Activated CD4-positive, alpha-beta memory T cell treated with anti-CD3 and anti-CD28 coated beads, Interleukin-2, amount 10 ng/mL, durations not matched to agents 7 days and 5 days (primary cell): ENCODE data around the gene ANXA6. TPM values are rescaled to one million over a fixed set of nuclear protein-coding genes. Genes with fewer than 3 reads are reported as not detected.

Source experiments
- CTCF ChIA-PET: fragments of 350-600 bp; sonication (Branson Sonifier 250); formaldehyde crosslinking; loops from one replicate; lab custom pipeline; 2021; ENCODE audit warnings: antibody characterized with exemption, inconsistent platforms; lab: Charles Lee
- POLR2A ChIA-PET: fragments of 350-600 bp; sonication (Branson Sonifier 250); formaldehyde crosslinking; loops from one replicate; lab custom pipeline; 2021; ENCODE audit warnings: antibody characterized with exemption; lab: Charles Lee
- DNase-seq: peaks from one replicate; pipeline ENCODE4 v3.0.0-alpha.2; 2020
- H3K27ac Mint-ChIP-seq: one replicate; pipeline ENCODE4 v1.8.0; 2021; ENCODE audit warnings: mild to moderate bottlenecking, mixed read lengths
- H3K27me3 Mint-ChIP-seq: one replicate; pipeline ENCODE4 v1.8.0; 2021; ENCODE audit warnings: mixed read lengths
- H3K36me3 Mint-ChIP-seq: one replicate; pipeline ENCODE4 v1.8.0; 2021; ENCODE audit warnings: low read depth, mixed read lengths
- H3K4me1 Mint-ChIP-seq: one replicate; pipeline ENCODE4 v1.8.0; 2021; ENCODE audit warnings: mixed read lengths
- H3K4me3 Mint-ChIP-seq: one replicate; pipeline ENCODE4 v1.8.0; 2021; ENCODE audit warnings: mild to moderate bottlenecking, mixed read lengths
- H3K9me3 Mint-ChIP-seq: one replicate; pipeline ENCODE4 v1.8.0; 2021; ENCODE audit warnings: mixed read lengths
- total RNA-seq, 2 experiments: library from RNA; stranded (reverse); gene quantifications; one replicate each; pipeline ENCODE4 v1.2.3, GENCODE V29; 2021

The ANXA6 gene
- total RNA-seq, 2 experiments from 2014 or later = 603 to 606 TPM

DNA sequence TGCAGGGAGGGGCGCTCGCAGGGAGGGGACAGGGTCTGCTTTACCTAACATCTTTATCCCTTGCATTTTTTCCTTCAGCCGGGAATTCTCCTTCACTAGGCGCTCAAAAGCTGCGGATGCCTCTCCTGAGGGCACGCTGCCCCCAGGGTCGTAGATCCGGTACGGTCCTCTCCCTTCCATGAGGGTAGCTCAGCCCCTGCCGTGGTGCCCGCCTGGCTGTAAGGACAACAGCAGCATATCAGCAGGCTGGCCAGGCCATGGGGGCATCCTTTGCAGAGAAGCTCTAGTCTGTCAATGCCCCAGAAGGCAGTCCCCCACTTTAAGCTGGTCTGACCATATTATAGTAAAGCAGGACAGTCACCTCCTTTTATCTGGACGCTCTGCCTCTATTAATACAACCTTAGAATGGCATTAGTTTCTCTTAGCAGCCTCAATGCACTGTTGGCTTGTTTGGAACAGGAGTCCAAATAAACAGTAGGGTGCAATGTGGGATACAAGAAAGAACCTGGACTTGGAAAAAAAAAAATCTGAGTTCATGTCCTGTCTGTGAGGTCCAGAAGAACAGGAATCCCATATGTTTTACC, 92.6 kb downstream of the ANXA6 start:
- no peaks in the 10 kb centered on the region for H3K27me3 Mint-ChIP-seq
- H3K36me3 Mint-ChIP-seq = peaks cover 71% of the 10 kb centered on the region
- no peak overlapping the region for H3K4me3 Mint-ChIP-seq
- CTCF ChIA-PET = interaction anchor here (1.1 to 1.2 kb wide), 2 partner anchors 13 to 61 kb away, joined by 4 to 6 read pairs; no protein-coding TSS in a partner anchor
- H3K4me1 Mint-ChIP-seq = peaks cover 70% of the 10 kb centered on the region
- POLR2A ChIA-PET = interaction anchor here (2.3 kb wide), 1 partner anchor 13 kb away, joined by 10 read pairs; no protein-coding TSS in a partner anchor
- no peak overlapping the region for H3K27ac Mint-ChIP-seq
- no peaks in the 10 kb centered on the region for H3K9me3 Mint-ChIP-seq
- DNase-seq = no peak

DNA sequence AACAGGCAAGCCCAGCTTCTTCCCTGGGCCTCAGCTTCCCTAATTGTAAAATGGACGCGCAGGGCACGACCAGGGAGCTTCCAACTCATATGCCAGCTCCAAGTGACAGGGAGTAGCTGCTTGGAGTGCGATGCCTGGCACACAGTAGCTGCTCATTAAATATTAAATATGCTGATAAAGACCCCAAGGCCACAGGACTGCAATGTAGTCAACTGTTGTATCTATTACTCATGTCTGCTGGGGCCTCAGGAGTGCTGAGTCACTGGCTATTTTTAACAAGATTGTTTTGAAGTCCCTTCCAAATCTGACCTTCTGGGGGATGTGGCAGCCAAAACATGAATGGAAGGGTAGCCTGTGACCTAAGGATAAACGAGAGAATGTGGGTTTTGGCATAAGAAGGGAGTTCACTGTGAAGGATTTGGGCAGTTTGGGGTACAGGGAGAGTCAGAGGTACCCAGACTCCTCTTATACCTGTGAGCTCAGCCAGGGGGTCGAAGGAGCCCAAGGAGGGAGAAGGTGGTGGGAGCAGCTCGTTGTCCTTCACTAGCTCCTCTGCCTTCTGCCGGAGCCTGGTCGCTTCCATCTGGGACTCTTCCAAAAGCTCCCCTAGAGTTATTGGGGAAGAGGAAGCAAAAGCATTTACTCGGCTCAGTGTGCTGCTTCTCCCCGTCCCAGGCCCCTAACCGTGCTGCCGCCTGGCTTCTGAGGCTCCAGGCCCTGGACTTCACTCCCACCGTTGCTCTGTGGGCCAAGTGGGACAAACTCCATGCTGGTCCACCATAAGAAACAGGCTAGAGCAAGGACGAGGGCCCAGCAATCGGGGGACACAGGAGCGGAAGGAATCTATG, 94.2 kb downstream of the ANXA6 start:
- H3K4me3 Mint-ChIP-seq = no peak overlapping the region
- no peaks in the 10 kb centered on the region for H3K9me3 Mint-ChIP-seq
- H3K36me3 Mint-ChIP-seq = peaks cover 74% of the 10 kb centered on the region
- POLR2A ChIA-PET = interaction anchor here (1.2 kb wide), 2 partner anchors 17 to 22 kb away, joined by 3 read pairs; partner anchors contain the start of gene TNIP1
- no peak overlapping the region for H3K27ac Mint-ChIP-seq
- H3K27me3 Mint-ChIP-seq = no peaks in the 10 kb centered on the region
- CTCF ChIA-PET = interaction anchor here (1.3 to 1.9 kb wide), 3 partner anchors 11 to 101 kb away, joined by 4 to 5 read pairs (median 4); no protein-coding TSS in a partner anchor
- DNase-seq = no peak
- peaks cover 65% of the 10 kb centered on the region for H3K4me1 Mint-ChIP-seq

DNA sequence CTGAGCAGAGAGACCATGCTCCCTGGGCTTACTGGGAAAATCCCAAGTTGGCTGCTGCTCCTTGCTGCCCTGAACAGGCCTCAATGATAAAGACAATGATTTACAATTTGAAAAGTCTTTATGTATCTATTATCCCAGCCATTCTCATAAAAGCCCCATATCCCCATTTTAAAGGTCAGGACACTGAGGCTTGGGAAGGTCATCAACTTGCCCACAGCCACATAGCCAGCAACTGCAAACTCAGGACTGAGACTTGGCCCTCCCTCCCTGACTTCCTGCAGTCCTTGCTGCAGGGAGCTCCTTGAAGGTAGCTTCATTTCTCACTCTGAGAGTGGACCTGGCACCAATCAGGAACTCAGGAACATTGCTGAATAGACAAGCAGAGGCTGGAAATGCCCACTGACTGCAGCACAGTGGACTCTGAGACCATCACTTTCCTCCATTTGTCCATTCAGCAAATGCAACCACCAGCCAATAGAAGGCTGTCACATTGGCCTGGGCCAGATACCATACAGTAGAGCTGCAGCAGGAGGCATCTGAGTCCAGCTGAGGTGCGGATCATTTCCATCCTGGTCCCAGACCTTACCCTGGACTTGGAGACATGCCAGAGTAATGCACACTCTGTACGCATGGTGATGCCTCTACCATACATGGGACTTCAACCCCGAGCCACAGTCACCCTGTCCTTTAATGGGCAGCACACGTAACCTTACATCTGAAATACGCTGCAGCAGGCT, 95.0 kb downstream of the ANXA6 start:
- no peaks in the 10 kb centered on the region for H3K9me3 Mint-ChIP-seq
- no peak overlapping the region for H3K27ac Mint-ChIP-seq
- no peak overlapping the region for H3K4me3 Mint-ChIP-seq
- POLR2A ChIA-PET = interaction anchor here (1.2 kb wide), 2 partner anchors 18 to 23 kb away, joined by 3 read pairs; partner anchors contain the start of gene TNIP1
- peaks cover 57% of the 10 kb centered on the region for H3K4me1 Mint-ChIP-seq
- no peak for DNase-seq
- CTCF ChIA-PET = interaction anchor here (1.3 to 1.9 kb wide), 3 partner anchors 11 to 102 kb away, joined by 4 to 5 read pairs (median 4); no protein-coding TSS in a partner anchor
- peaks cover 70% of the 10 kb centered on the region for H3K36me3 Mint-ChIP-seq
- H3K27me3 Mint-ChIP-seq = no peaks in the 10 kb centered on the region

DNA sequence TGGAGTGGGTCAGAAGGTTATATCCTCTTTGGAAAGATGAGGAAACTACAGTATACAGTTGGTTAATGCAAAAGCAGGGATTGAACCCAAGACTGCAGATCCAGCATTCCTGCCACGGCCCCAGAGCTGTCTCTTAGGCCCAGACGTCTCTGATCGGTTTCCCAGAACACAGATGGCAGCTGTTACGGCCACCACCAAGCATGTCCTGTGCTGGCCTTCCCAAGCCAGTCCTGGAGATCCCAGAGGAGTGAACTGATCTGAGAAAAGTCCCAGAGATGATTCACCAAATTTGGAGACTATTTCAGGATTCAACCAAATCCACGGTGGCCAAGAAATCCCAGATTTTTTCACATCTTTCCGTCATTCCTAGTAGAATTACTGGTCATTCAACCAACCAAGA, 96.8 kb downstream of the ANXA6 start:
- CTCF ChIA-PET = interaction anchor here (0.6 to 1.3 kb wide), 7 partner anchors 9 to 131 kb away, joined by 3 to 4 read pairs (median 3); no protein-coding TSS in a partner anchor
- H3K4me1 Mint-ChIP-seq = peaks cover 40% of the 10 kb centered on the region
- H3K36me3 Mint-ChIP-seq = peaks cover 74% of the 10 kb centered on the region

DNA sequence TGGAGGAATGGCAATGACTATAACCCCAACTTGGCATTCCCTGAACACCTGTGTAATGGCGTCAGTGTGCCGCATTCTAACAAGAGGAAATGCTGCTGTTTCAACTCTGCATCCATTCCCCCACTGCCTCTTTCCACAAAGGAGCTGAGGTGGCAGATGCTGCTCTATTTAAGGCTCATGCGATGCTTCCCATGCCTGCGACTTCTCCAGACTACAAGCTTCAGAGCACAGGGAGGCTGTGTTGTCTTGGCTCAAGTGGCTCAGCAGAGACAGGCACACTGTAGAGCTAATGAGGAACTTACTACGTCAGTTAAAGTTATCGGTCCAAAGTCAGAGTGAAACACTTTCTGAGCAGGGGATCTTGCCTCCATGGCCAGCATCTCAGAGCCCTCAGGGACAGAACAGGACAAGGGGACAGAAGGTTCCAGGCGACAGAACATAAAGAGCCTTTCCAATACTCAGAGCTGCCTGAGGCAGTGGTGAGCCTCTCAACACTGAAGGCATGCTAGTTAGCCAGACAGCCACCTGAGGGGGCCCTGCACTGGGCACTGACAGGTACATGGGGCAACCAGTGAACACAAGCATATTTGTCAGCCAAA, 98.6 kb downstream of the ANXA6 start:
- CTCF ChIA-PET = interaction anchor here (0.6 to 5.3 kb wide), 4 partner anchors 10 to 106 kb away, joined by 3 to 30 read pairs (median 3); no protein-coding TSS in a partner anchor
- peak overlapping the region; percentile 80 for H3K27ac Mint-ChIP-seq
- POLR2A ChIA-PET = interaction anchor here (1.1 to 3.7 kb wide), 2 partner anchors 20 to 23 kb away, joined by 3 to 11 read pairs; no protein-coding TSS in a partner anchor
- no peak overlapping the region for H3K4me3 Mint-ChIP-seq
- peaks cover 35% of the 10 kb centered on the region for H3K4me1 Mint-ChIP-seq
- no peak for DNase-seq
- no peaks in the 10 kb centered on the region for H3K27me3 Mint-ChIP-seq
- no peaks in the 10 kb centered on the region for H3K9me3 Mint-ChIP-seq
- peaks cover 81% of the 10 kb centered on the region for H3K36me3 Mint-ChIP-seq

More for the DNA sequence above, 96.8 kb downstream of the ANXA6 start:
- no peaks in the 10 kb centered on the region for H3K9me3 Mint-ChIP-seq
- no peak for DNase-seq
- POLR2A ChIA-PET = interaction anchor here (1.0 to 3.7 kb wide), 7 partner anchors 8 to 55 kb away, joined by 3 to 11 read pairs (median 4); no protein-coding TSS in a partner anchor
- no peak overlapping the region for H3K4me3 Mint-ChIP-seq
- H3K27ac Mint-ChIP-seq = peak overlapping the region; percentile 58
- H3K27me3 Mint-ChIP-seq = no peaks in the 10 kb centered on the region

DNA sequence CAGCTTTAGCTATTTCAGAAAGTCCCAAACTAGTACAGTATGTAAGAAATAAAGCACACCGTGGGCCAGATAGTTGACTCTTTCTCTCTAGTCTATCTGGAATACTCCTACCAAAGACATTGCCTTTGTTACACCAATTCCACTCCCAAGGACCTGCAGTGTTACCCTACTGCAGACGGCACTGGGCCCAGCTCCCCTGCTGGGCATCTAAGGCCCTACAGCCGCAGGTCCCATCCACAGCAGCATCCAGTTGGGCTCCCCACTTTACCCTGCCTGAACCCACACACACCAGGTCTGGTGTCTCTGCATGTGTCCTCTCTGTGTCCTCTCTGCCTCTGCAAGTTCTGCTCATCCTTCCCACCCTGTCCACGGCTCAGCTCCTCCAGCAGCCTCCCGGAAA, 99.3 kb downstream of the ANXA6 start:
- Mint-ChIP-seq H3K4me1 (peaks cover 32% of the 10 kb centered on the region), H3K9me3 (no peaks in the 10 kb centered on the region), H3K4me3 (no peak overlapping the region), H3K27me3 (no peaks in the 10 kb centered on the region), H3K27ac (no peak overlapping the region), H3K36me3 (peaks cover 81% of the 10 kb centered on the region)
- no peak for DNase-seq
- CTCF ChIA-PET = interaction anchor here (0.6 to 5.3 kb wide), 6 partner anchors 9 to 106 kb away, joined by 3 to 30 read pairs (median 4); no protein-coding TSS in a partner anchor
- POLR2A ChIA-PET = interaction anchor here (0.8 to 3.7 kb wide), 3 partner anchors 21 to 41 kb away, joined by 3 to 11 read pairs (median 4); no protein-coding TSS in a partner anchor

DNA sequence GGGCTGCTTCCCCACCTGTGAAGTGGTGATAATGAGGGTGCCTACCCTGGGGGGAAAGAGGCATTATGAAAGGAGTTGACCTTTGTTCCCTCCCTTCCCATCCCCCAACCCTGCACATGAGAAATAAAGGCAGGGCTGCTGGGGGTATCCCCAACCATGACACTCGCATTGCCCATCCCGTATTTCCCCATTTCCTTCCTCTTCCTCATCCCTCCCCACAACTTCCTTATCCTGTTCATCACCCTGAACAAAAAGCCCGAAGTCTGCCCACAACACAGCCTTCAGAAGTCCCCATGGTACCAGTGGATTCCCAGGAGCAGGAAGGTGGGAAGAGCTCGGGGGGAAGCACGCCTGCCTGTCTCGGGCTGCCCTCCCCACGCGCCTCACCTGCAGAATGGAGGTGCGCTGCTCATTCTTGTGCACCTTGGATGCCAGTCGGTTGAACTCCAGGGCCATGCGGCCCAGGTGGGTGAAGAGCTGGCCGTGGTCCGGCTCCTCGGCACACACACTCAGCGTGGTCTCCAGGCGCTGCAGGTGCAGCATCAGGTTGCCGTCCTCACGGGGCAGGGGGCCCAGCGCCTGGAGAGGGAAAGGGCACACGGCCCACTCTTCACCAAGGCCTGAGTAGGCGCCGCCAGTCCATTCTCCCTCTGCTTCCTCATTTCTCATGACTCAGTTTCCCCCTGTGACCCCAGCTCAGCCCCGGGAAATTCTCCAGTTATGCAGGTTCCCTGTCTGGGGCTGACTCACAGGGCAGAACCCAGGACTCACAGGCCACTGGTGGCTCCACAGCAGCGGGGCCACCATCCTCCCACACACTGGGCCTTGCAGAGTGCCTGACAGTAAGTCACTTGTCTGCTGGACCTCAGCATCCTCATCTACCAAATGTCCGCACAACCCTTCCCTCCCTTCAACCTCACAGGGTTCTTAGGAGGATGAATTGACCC, 100.9 kb downstream of the ANXA6 start:
- Mint-ChIP-seq H3K27me3 (no peaks in the 10 kb centered on the region), H3K27ac (no peak overlapping the region), H3K4me3 (no peak overlapping the region), H3K4me1 (peaks cover 36% of the 10 kb centered on the region), H3K9me3 (no peaks in the 10 kb centered on the region), H3K36me3 (peaks cover 77% of the 10 kb centered on the region)
- ChIA-PET CTCF (interaction anchor here (5.3 kb wide), 1 partner anchor 59 kb away, joined by 30 read pairs; no protein-coding TSS in a partner anchor), POLR2A (no interaction called here)
- no peak for DNase-seq

DNA sequence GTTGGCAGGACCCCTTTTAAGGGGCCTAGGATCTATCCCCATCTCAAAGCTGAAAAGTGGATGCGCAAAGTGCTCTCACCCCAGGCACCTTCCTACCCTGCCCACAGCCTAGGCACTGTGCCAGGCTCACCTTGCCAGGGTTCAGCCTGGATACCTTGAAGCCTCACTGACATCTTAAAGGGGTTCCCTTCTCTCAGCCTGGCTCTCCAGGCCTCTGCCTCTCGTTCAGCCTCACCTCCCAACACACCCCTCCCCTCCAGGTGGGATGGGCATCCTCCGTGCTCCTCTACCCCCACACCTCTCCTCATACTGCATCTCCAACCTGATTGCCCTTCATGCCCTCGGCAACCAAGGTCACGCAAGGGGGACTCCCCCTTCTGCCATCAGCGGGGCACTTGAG, 102.2 kb downstream of the ANXA6 start:
- peaks cover 25% of the 10 kb centered on the region for H3K4me1 Mint-ChIP-seq
- peaks cover 72% of the 10 kb centered on the region for H3K36me3 Mint-ChIP-seq
- no peak for DNase-seq
- no peaks in the 10 kb centered on the region for H3K27me3 Mint-ChIP-seq
- H3K9me3 Mint-ChIP-seq = no peaks in the 10 kb centered on the region
- H3K27ac Mint-ChIP-seq = no peak overlapping the region
- ChIA-PET CTCF (interaction anchor here (0.9 to 5.3 kb wide), 3 partner anchors 31 to 103 kb away, joined by 3 to 30 read pairs (median 3); no protein-coding TSS in a partner anchor), POLR2A (no interaction called here)
- H3K4me3 Mint-ChIP-seq = no peak overlapping the region

DNA sequence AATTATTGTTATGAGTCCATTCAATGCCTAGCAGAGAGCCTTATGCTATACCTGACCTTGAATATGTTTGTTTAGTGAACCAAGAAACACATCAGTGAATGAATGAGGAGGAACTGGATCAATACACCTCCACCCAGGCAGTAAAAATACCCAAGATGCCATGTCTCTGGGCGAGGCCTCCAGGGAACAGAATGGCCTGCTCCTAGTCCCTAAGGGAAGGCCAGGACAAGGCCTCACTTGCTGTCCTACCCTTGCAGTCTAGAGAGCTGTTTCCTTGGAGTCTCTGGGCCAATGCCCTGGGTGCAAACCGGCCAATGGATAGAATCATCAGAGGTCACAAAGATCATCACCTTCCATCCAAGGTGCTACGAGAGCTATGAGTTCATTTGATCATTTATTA, 102.9 kb downstream of the ANXA6 start:
- H3K9me3 Mint-ChIP-seq = no peaks in the 10 kb centered on the region
- ChIA-PET POLR2A (no interaction called here), CTCF (interaction anchor here (0.8 to 5.3 kb wide), 4 partner anchors 14 to 103 kb away, joined by 3 to 30 read pairs (median 3); no protein-coding TSS in a partner anchor)
- peaks cover 19% of the 10 kb centered on the region for H3K4me1 Mint-ChIP-seq
- H3K4me3 Mint-ChIP-seq = no peak overlapping the region
- no peak for DNase-seq
- H3K27me3 Mint-ChIP-seq = no peaks in the 10 kb centered on the region
- peaks cover 66% of the 10 kb centered on the region for H3K36me3 Mint-ChIP-seq
- no peak overlapping the region for H3K27ac Mint-ChIP-seq

DNA sequence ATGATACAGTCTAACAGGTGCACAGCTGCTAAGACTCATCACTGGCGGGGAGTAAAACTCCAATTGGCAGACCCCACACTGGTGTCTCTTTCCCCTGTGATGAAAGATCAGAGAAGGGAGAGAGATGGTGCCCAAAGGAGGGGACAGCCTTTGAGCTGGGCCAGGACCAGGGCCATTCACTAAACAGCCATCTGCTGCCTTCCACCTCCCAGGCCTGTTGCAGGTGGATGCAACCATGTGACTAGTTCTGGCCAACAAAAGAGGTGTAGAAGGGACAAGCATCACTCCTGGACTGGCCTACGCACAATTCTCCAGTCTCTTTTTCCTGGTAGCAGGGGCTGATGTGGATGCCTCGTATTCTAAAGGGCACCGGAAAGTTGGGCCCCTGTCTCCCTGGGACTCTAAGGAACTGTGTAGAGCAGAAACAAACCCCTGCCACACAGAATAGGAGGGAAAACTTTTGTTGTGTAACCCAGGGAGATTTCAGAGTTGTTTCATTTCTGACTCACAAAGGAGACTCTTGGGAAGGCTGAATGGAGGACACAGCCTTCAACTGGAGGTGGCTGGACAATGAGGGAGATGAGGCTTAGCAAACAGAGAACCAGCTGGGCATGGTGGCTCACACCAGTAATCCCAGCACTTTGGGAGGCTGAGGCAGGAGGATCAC, 103.7 kb downstream of the ANXA6 start:
- POLR2A ChIA-PET = no interaction called here
- Mint-ChIP-seq H3K27me3 (no peaks in the 10 kb centered on the region), H3K4me1 (peaks cover 11% of the 10 kb centered on the region), H3K9me3 (no peaks in the 10 kb centered on the region), H3K4me3 (no peak overlapping the region), H3K36me3 (peaks cover 63% of the 10 kb centered on the region), H3K27ac (no peak overlapping the region)
- no peak for DNase-seq
- CTCF ChIA-PET = interaction anchor here (1.2 to 7.9 kb wide), 5 partner anchors 62 to 111 kb away, joined by 5 to 173 read pairs (median 30); no protein-coding TSS in a partner anchor
